Spleen (tissue), 11 donors: ENCODE results near the gene TTC28. TPM values are rescaled to one million over a fixed set of nuclear protein-coding genes. Genes with fewer than 3 reads are reported as not detected.

Experiments
- DNase-seq: peaks from one replicate; pipeline ENCODE4 v3.0.0-alpha.2; 2020
- H3K27ac ChIP-seq, 8 donors: fragments of 200-600 bp; sonication (generic) in 7 of 8; 1 replicate in 4 of 8; 2 replicates in 4 of 8; pipeline versions ENCODE4 v1.5.0 to v1.8.0; 2016 to 2021; ENCODE audit warnings: inconsistent platforms in 4 of 8, mild to moderate bottlenecking in 4 of 8, moderate library complexity in 1 of 8
- H3K27me3 ChIP-seq, 7 donors: fragments of 200-600 bp; sonication (generic) in 6 of 7; replicated peaks in 1 of 7; 1 replicate in 4 of 7; 2 replicates in 3 of 7; pipeline versions ENCODE4 v1.5.0 to v1.8.0; 2016 to 2021; ENCODE audit warnings: inconsistent platforms in 3 of 7, mild to moderate bottlenecking in 1 of 7
- H3K36me3 ChIP-seq, 6 donors: fragments of 200-600 bp; sonication (generic) in 5 of 6; 1 replicate in 4 of 6; 2 replicates in 2 of 6; pipeline versions ENCODE4 v1.5.0 to v1.8.0; 2016 to 2021; ENCODE audit warnings: inconsistent platforms in 2 of 6
- H3K4me1 ChIP-seq, 6 donors: fragments of 200-600 bp; sonication (generic) in 5 of 6; 1 replicate in 3 of 6; 2 replicates in 3 of 6; pipeline versions ENCODE4 v1.5.0 to v1.8.0; 2016 to 2021; ENCODE audit warnings: inconsistent platforms in 3 of 6
- H3K4me3 ChIP-seq, 8 donors: fragments of 200-600 bp; sonication (generic) in 7 of 8; 1 replicate in 4 of 8; 2 replicates in 4 of 8; pipeline versions ENCODE4 v1.5.0 to v1.8.0; 2016 to 2021; ENCODE audit warnings: inconsistent platforms in 4 of 8, mild to moderate bottlenecking in 4 of 8, moderate library complexity in 2 of 8
- H3K9me3 ChIP-seq, 8 donors: fragments of 200-600 bp; sonication (generic) in 7 of 8; 1 replicate in 4 of 8; 2 replicates in 4 of 8; pipeline versions ENCODE4 v1.5.0 to v1.8.0; 2016 to 2021; ENCODE audit warnings: inconsistent platforms in 4 of 8
- POLR2A ChIP-seq, 3 donors: fragments of 450-650 bp; IDR thresholded peaks; one replicate each; pipeline ENCODE4 v1.5.1; 2017; ENCODE audit warnings: antibody characterized with exemption in 3 of 3, mild to moderate bottlenecking in 1 of 3
- POLR2AphosphoS5 ChIP-seq, 3 donors: sonication (generic); formaldehyde crosslinking; IDR thresholded peaks; one replicate each; pipeline ENCODE4 v1.5.1; 2017; ENCODE audit warnings: antibody characterized with exemption in 3 of 3
- WGBS, 5 donors: extraction: QIAGEN DNeasy Blood & Tissue Kit in 3 of 5; methylation state at CpG; one replicate each; pipeline versions ENCODE4 v1.1.5 to v1.1.7; 2013 to 2018; 5-methylcytosine and 5-hydroxymethylcytosine counted together
- intact Hi-C: fragments of 100-400 bp; cut with DNase I; formaldehyde crosslinking; loops from one replicate; pipeline ENCODE4 v1.15.0; 2023; ENCODE audit warnings: low total_unique reads
- polyA plus RNA-seq, 3 donors: library from polyadenylated mRNA; stranded (reverse); fragments of 200-250 nt; gene quantifications; one replicate each; pipeline ENCODE4 v1.2.1, GENCODE V29; 2013
- total RNA-seq, 7 donors: library from RNA; depleted of rRNA in 3 of 7; stranded (reverse); fragments of >200 nt in 3 of 7; fragmentation: NEBNext Ultra II Directional in 4 of 7; extraction: Animal tissue kit (Norgen Biotek cat#: 25700) in 4 of 7; gene quantifications; one replicate each; pipeline versions ENCODE4 v1.1.0 to v1.2.1, GENCODE V29; 2016 to 2021
- TF ChIP-seq, protein P1 (sequence below), 11 experiments: fragments of 200-600 bp in 7 of 11; fragments of 450-650 bp in 4 of 11; sonication (generic) in 4 of 11; IDR thresholded peaks in 8 of 11; conservative IDR thresholded peaks in 3 of 11; 1 replicate in 7 of 11; 2 replicates in 4 of 11; pipeline versions ENCODE4 v1.4.0 to v1.8.0; 2016 to 2021; ENCODE audit warnings: antibody characterized with exemption in 11 of 11, inconsistent platforms in 4 of 11, mild to moderate bottlenecking in 1 of 11
- donor health status: healthy with polysubstance abuse.
- donor health status: DM: no; HTN: no; CAD: no; lungs with moderate emphysema.
- donor health status: DM: no; HTN: no; CAD: no.
- donor health status: Bipolar disorder and iron deficiency.
- donor health status: healthy.
- donor health status: DM: no; HTN: no; CAD: no.
- donor health status: DM: yes; HTN: yes; CAD: no.

TTC28 gene
- total and polyA plus RNA-seq, 10 donors, result 0.62 to 69.0 (median 33.5) TPM

DNA sequence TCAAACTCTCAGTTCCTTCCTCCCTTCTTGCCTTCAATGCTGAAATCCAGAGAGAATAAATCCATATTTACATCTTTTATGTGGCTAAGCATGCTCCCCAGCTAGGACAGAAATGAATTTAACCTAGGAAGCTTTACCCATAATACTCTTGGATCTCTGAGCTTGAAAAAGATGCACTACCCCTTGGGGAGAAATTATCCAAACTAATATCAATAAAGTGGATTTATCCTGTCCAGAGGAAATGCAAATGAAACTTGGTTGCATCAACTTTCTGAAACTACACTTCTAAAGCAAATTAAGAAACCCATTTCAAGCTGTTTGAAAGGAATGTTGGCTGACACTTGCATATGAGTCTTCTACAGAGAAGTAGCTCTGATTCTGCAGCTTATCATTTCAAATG, 347.9 kb downstream of the TTC28 start:
- DNase-seq, result no peak
- no peak overlapping the region for H3K4me3 ChIP-seq
- peaks cover 0 to 9% (median 0%) of the 10 kb centered on the region in 8 donors for H3K9me3 ChIP-seq
- intact Hi-C loops, result no loop called here
- no peak overlapping the region for H3K27ac ChIP-seq
- peaks cover 0 to 3% (median 0%) of the 10 kb centered on the region in 6 donors for H3K4me1 ChIP-seq
- H3K27me3 ChIP-seq, result no peaks in the 10 kb centered on the region
- no peak for TF ChIP-seq POLR2A (IDR thresholded peaks at IDR 0.05)
- TF ChIP-seq, protein P1, sequence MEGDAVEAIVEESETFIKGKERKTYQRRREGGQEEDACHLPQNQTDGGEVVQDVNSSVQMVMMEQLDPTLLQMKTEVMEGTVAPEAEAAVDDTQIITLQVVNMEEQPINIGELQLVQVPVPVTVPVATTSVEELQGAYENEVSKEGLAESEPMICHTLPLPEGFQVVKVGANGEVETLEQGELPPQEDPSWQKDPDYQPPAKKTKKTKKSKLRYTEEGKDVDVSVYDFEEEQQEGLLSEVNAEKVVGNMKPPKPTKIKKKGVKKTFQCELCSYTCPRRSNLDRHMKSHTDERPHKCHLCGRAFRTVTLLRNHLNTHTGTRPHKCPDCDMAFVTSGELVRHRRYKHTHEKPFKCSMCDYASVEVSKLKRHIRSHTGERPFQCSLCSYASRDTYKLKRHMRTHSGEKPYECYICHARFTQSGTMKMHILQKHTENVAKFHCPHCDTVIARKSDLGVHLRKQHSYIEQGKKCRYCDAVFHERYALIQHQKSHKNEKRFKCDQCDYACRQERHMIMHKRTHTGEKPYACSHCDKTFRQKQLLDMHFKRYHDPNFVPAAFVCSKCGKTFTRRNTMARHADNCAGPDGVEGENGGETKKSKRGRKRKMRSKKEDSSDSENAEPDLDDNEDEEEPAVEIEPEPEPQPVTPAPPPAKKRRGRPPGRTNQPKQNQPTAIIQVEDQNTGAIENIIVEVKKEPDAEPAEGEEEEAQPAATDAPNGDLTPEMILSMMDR (IDR thresholded peaks at IDR 0.05 in 8 of 11, conservative IDR thresholded peaks at IDR 0.05 in 3 of 11), result no peak
- TF ChIP-seq POLR2AphosphoS5 (IDR thresholded peaks at IDR 0.05), result no peak
- H3K36me3 ChIP-seq, result no peaks in the 10 kb centered on the region

DNA sequence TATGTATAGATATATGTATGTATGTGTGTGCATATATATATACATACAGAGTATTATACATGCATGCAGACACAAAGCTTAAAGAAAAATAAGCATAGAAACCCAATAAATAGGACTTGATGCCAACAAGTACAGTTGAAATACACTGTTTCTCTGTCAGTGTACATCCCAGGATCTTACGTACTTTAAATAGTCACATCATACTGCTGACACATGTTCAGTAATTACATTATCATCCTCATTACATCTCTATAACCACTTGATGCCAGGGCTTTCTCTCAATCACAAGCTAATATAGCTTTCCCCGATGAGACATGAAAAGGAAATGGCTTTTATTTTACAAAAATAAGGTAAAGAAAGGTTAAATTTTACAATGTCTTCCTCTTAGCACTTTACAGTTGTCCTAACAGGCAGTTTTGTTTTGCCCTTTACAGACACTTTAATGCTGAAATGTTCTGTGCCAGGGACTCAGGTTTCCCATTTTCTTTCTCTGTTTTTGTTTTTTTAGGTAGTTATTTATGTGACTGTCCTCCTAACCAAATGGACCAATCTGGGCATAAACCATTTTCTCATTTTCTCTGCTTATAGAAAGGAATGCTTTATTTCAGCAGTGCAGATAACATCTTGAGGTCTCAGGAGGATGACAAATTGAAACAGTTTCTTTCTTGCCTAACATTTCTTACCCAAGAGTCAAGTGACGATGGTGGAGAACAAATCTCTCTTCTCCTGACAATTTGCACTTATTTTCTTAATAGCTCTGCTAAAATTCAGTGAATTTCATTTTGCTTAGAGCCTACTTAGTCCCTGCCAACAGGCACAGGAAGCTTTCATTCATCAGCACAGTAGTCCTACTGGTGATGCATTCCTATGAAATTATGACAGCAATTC, 350.2 kb downstream of the TTC28 start:
- 54 to 79% (median 70%) methylated on average over 3 of the region's 3 CpGs for WGBS, 5 donors

DNA sequence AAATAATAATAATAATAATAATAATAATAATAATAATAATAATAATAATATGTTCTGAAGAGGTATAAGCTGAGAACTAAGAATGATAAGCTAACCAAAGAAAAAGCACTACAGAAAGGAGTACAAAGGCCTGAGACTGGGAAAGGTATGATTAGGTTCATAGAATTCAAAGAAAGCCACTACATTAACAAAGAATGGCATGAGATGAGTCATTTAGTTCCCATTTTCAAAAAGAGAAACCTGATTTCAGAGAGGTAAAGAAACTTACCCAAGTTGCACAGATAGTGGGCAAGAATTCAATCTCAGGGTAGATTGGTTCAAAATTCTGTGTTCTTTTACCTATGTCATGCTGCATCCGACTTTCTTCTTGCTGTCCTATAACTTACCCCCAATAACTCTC, 350.9 kb downstream of the TTC28 start:
- Histone ChIP-seq H3K27ac (no peak overlapping the region), H3K27me3 (no peaks in the 10 kb centered on the region), H3K4me3 (no peak overlapping the region), H3K4me1 (peaks cover 0 to 3% (median 0%) of the 10 kb centered on the region in 6 donors), H3K9me3 (no peaks in the 10 kb centered on the region), H3K36me3 (no peaks in the 10 kb centered on the region)
- TF ChIP-seq POLR2A (IDR thresholded peaks at IDR 0.05) (no peak), POLR2AphosphoS5 (IDR thresholded peaks at IDR 0.05) (no peak)
- TF ChIP-seq, protein P1 (IDR thresholded peaks at IDR 0.05 in 8 of 11, conservative IDR thresholded peaks at IDR 0.05 in 3 of 11), result no peak
- DNase-seq, result no peak
- 85 to 94% (median 89%) methylated on average over 1 of the region's 1 CpG for WGBS, 5 donors
- intact Hi-C loops, result no loop called here

More for the DNA sequence above, 350.2 kb downstream of the TTC28 start:
- DNase-seq, result no peak
- Histone ChIP-seq H3K27me3 (no peaks in the 10 kb centered on the region), H3K4me3 (no peak overlapping the region), H3K4me1 (peaks cover 0 to 3% (median 0%) of the 10 kb centered on the region in 6 donors), H3K9me3 (peaks cover 0 to 3% (median 0%) of the 10 kb centered on the region in 8 donors), H3K36me3 (no peaks in the 10 kb centered on the region), H3K27ac (peak overlapping the region in 4 of 8 donors; percentile 4 to 53 (median 36))
- TF ChIP-seq POLR2AphosphoS5 (IDR thresholded peaks at IDR 0.05) (no peak), POLR2A (IDR thresholded peaks at IDR 0.05) (no peak)
- TF ChIP-seq, protein P1 (IDR thresholded peaks at IDR 0.05 in 8 of 11, conservative IDR thresholded peaks at IDR 0.05 in 3 of 11), result no peak
- intact Hi-C loops, result no loop called here

DNA sequence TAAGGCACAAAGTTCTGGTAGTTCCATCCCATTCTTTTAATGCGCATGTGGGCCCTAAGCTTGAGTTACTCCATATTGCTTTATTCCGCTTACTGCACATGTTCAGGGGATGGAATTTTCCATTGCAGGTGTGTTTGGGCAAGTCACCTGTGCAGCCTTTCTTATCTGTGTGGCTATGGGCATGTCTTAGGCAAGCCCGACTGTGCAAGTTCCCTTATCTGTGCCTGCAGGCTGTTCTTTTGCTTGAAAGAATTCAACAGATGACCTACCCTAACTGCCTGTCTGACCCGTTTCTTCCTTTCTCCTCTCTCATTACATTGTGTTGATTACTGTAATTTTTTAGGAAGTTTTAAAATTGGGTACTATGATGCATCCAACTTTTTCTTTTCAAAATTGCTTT, 363.6 kb downstream of the TTC28 start:
- no peak for DNase-seq
- Histone ChIP-seq H3K4me3 (no peak overlapping the region), H3K9me3 (no peaks in the 10 kb centered on the region), H3K27ac (no peak overlapping the region), H3K36me3 (no peaks in the 10 kb centered on the region), H3K4me1 (no peaks in the 10 kb centered on the region), H3K27me3 (no peaks in the 10 kb centered on the region)
- intact Hi-C loops, result no loop called here
- TF ChIP-seq POLR2A (IDR thresholded peaks at IDR 0.05), result no peak
- TF ChIP-seq, protein P1 (IDR thresholded peaks at IDR 0.05 in 8 of 11, conservative IDR thresholded peaks at IDR 0.05 in 3 of 11), result no peak
- no peak for TF ChIP-seq POLR2AphosphoS5 (IDR thresholded peaks at IDR 0.05)
- WGBS, 5 donors, result 83 to 89% (median 87%) methylated on average over 4 of the region's 4 CpGs
